WTC11 (cell line): ENCODE results near the gene PTGR2. TPM values are rescaled to one million over a fixed set of nuclear protein-coding genes. Genes with fewer than 3 reads are reported as not detected.

Source experiments
- ATAC-seq: fragments of 200-7000 bp; cut with Tn5 transposase; 2 replicates; pipeline ENCODE4 v1.10.0; 2021; ENCODE audit warnings: mild to moderate bottlenecking, moderate library complexity
- CTCF ChIA-PET: fragments of 300-600 bp; sonication (Branson Sonifier 250); formaldehyde crosslinking; loops from one replicate; lab custom pipeline; 2021; ENCODE audit warnings: antibody characterized with exemption; lab: Charles Lee
- POLR2A ChIA-PET: fragments of 350-600 bp; sonication (Branson Sonifier 250); formaldehyde crosslinking; loops from one replicate; lab custom pipeline; 2021; ENCODE audit warnings: antibody characterized with exemption; lab: Charles Lee
- DNase-seq: peaks from one replicate; pipeline ENCODE4 v3.0.0; 2021; ENCODE audit warnings: low spot score
- H3K27ac Mint-ChIP-seq: 2 replicates; pipeline ENCODE4 v1.8.0; 2021; ENCODE audit warnings: mixed read lengths
- H3K27me3 Mint-ChIP-seq: 2 replicates; pipeline ENCODE4 v1.8.0; 2021; ENCODE audit warnings: low read depth, mild to moderate bottlenecking, moderate library complexity, mixed read lengths
- H3K36me3 Mint-ChIP-seq: 2 replicates; pipeline ENCODE4 v1.8.0; 2021; ENCODE audit warnings: mixed read lengths
- H3K4me1 Mint-ChIP-seq: 2 replicates; pipeline ENCODE4 v1.8.0; 2022; ENCODE audit warnings: mixed read lengths
- H3K4me3 Mint-ChIP-seq: 2 replicates; pipeline ENCODE4 v1.8.0; 2021; ENCODE audit warnings: mild to moderate bottlenecking, moderate library complexity, mixed read lengths
- H3K9me3 Mint-ChIP-seq: 2 replicates; pipeline ENCODE4 v1.8.0; 2021; ENCODE audit warnings: mixed read lengths
- AFF4 ChIP-seq: sonication (generic); formaldehyde crosslinking; IDR thresholded peaks from 2 replicates; pipeline ENCODE4 v1.8.1; 2023; ENCODE audit warnings: mild to moderate bottlenecking, missing genetic modification reagents, borderline replicate concordance
- ATF2 ChIP-seq: sonication (generic); formaldehyde crosslinking; IDR thresholded peaks from 2 replicates; pipeline ENCODE4 v1.8.1; 2022; ENCODE audit warnings: low read depth, missing genetic modification reagents, borderline replicate concordance
- CBFB ChIP-seq: sonication (generic); formaldehyde crosslinking; IDR thresholded peaks from 2 replicates; pipeline ENCODE4 v1.8.1; 2022; ENCODE audit warnings: mild to moderate bottlenecking, low read depth, missing genetic modification reagents
- CREB1 ChIP-seq: sonication (generic); formaldehyde crosslinking; IDR thresholded peaks from 2 replicates; pipeline ENCODE4 v1.8.0; 2023; ENCODE audit warnings: mild to moderate bottlenecking, missing genetic modification reagents
- ETV6 ChIP-seq: sonication (generic); formaldehyde crosslinking; IDR thresholded peaks from 2 replicates; pipeline ENCODE4 v1.8.1; 2022; ENCODE audit warnings: mild to moderate bottlenecking, missing genetic modification reagents
- MXD4 ChIP-seq: fragments of 250-450 bp; sonication (Bioruptor Pico); IDR thresholded peaks from 2 replicates; pipeline ENCODE4 v1.8.0; 2021; ENCODE audit warnings: mild to moderate bottlenecking, moderate library complexity, borderline replicate concordance
- MYBL2 ChIP-seq: sonication (generic); formaldehyde crosslinking; IDR thresholded peaks from 2 replicates; pipeline ENCODE4 v1.8.1; 2023; ENCODE audit warnings: mild to moderate bottlenecking, moderate library complexity, missing genetic modification reagents
- NR1H2 ChIP-seq: sonication (generic); formaldehyde crosslinking; IDR thresholded peaks from 2 replicates; pipeline ENCODE4 v1.9.0; 2021; ENCODE audit warnings: mild to moderate bottlenecking, moderate library complexity, missing genetic modification reagents
- OVOL2 ChIP-seq: fragments of 250-450 bp; sonication (Bioruptor Pico); IDR thresholded peaks from 2 replicates; pipeline ENCODE4 v1.9.0; 2021; ENCODE audit warnings: mild to moderate bottlenecking, borderline replicate concordance
- RORB ChIP-seq: fragments of 250-450 bp; sonication (Bioruptor Pico); IDR thresholded peaks from 2 replicates; pipeline ENCODE4 v1.9.0; 2021; ENCODE audit warnings: mild to moderate bottlenecking
- ZNF423 ChIP-seq: fragments of 250-450 bp; sonication (Bioruptor Pico); IDR thresholded peaks from 2 replicates; pipeline ENCODE4 v2.1.2; 2022; ENCODE audit warnings: mild to moderate bottlenecking, moderate library complexity
- total RNA-seq: library from RNA; stranded (reverse); gene quantifications from 3 replicates; pipeline ENCODE4 v1.2.3, GENCODE V29; 2021
- TF ChIP-seq, protein P1 (sequence below): sonication (generic); formaldehyde crosslinking; IDR thresholded peaks from 2 replicates; pipeline ENCODE4 v1.8.1; 2022; ENCODE audit warnings: mild to moderate bottlenecking, missing genetic modification reagents, moderate library complexity, borderline replicate concordance
- TF ChIP-seq, protein P2 (sequence below): sonication (generic); formaldehyde crosslinking; IDR thresholded peaks from 2 replicates; pipeline ENCODE4 v1.8.0; 2022; ENCODE audit warnings: mild to moderate bottlenecking, missing genetic modification reagents
- TF ChIP-seq, protein P3 (sequence below): sonication (generic); formaldehyde crosslinking; conservative IDR thresholded peaks from 2 replicates; pipeline ENCODE4 v1.8.1; 2022; ENCODE audit warnings: mild to moderate bottlenecking, missing genetic modification reagents
- TF ChIP-seq, protein P4 (sequence below): sonication (generic); formaldehyde crosslinking; IDR thresholded peaks from 2 replicates; pipeline ENCODE4 v1.8.1; 2023; ENCODE audit warnings: mild to moderate bottlenecking, missing genetic modification reagents, moderate library complexity
- TF ChIP-seq, protein P5 (sequence below): sonication (generic); formaldehyde crosslinking; IDR thresholded peaks from 2 replicates; pipeline ENCODE4 v1.8.1; 2022; ENCODE audit warnings: missing genetic modification reagents, borderline replicate concordance
- TF ChIP-seq, protein P6 (sequence below): sonication (generic); formaldehyde crosslinking; IDR thresholded peaks from 2 replicates; pipeline ENCODE4 v1.8.0; 2022; ENCODE audit warnings: mild to moderate bottlenecking, missing genetic modification reagents

PTGR2 gene
- total RNA-seq, 1 experiment from 2014 or later: 20.7 TPM

- TF ChIP-seq, protein P1, sequence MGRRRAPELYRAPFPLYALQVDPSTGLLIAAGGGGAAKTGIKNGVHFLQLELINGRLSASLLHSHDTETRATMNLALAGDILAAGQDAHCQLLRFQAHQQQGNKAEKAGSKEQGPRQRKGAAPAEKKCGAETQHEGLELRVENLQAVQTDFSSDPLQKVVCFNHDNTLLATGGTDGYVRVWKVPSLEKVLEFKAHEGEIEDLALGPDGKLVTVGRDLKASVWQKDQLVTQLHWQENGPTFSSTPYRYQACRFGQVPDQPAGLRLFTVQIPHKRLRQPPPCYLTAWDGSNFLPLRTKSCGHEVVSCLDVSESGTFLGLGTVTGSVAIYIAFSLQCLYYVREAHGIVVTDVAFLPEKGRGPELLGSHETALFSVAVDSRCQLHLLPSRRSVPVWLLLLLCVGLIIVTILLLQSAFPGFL (CRISPR knock-in tag): no peak
- no peak for TF ChIP-seq ATF2 (CRISPR knock-in tag)
- TF ChIP-seq, protein P2, sequence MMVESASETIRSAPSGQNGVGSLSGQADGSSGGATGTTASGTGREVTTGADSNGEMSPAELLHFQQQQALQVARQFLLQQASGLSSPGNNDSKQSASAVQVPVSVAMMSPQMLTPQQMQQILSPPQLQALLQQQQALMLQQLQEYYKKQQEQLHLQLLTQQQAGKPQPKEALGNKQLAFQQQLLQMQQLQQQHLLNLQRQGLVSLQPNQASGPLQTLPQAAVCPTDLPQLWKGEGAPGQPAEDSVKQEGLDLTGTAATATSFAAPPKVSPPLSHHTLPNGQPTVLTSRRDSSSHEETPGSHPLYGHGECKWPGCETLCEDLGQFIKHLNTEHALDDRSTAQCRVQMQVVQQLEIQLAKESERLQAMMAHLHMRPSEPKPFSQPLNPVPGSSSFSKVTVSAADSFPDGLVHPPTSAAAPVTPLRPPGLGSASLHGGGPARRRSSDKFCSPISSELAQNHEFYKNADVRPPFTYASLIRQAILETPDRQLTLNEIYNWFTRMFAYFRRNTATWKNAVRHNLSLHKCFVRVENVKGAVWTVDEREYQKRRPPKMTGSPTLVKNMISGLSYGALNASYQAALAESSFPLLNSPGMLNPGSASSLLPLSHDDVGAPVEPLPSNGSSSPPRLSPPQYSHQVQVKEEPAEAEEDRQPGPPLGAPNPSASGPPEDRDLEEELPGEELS (CRISPR knock-in tag): no peak
- TF ChIP-seq, all 79 proteins: peak for 0
Measured at GRCh38 chr14:73809391-73809790, 42.2 kb upstream of the PTGR2 start (continued).

- no peak overlapping the region for H3K4me3 Mint-ChIP-seq
- no peak overlapping the region for H3K27ac Mint-ChIP-seq
- POLR2A ChIA-PET: no interaction called here
- H3K9me3 Mint-ChIP-seq: no peaks in the 10 kb centered on the region
- no peaks in the 10 kb centered on the region for H3K36me3 Mint-ChIP-seq
- no peak for TF ChIP-seq RORB
- TF ChIP-seq OVOL2 (CRISPR knock-in tag): no peak
- TF ChIP-seq, protein P3, sequence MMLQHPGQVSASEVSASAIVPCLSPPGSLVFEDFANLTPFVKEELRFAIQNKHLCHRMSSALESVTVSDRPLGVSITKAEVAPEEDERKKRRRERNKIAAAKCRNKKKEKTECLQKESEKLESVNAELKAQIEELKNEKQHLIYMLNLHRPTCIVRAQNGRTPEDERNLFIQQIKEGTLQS (CRISPR knock-in tag): no peak
- no peak for TF ChIP-seq CREB1
- no peak for TF ChIP-seq ETV6 (CRISPR knock-in tag)
- TF ChIP-seq, protein P4, sequence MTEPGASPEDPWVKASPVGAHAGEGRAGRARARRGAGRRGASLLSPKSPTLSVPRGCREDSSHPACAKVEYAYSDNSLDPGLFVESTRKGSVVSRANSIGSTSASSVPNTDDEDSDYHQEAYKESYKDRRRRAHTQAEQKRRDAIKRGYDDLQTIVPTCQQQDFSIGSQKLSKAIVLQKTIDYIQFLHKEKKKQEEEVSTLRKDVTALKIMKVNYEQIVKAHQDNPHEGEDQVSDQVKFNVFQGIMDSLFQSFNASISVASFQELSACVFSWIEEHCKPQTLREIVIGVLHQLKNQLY: no peak
- no peak for TF ChIP-seq AFF4 (CRISPR knock-in tag)
- TF ChIP-seq, protein P5, sequence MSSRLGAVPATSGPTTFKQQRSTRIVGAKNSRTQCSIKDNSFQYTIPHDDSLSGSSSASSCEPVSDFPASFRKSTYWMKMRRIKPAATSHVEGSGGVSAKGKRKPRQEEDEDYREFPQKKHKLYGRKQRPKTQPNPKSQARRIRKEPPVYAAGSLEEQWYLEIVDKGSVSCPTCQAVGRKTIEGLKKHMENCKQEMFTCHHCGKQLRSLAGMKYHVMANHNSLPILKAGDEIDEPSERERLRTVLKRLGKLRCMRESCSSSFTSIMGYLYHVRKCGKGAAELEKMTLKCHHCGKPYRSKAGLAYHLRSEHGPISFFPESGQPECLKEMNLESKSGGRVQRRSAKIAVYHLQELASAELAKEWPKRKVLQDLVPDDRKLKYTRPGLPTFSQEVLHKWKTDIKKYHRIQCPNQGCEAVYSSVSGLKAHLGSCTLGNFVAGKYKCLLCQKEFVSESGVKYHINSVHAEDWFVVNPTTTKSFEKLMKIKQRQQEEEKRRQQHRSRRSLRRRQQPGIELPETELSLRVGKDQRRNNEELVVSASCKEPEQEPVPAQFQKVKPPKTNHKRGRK (CRISPR knock-in tag): no peak
- no peak for TF ChIP-seq CBFB
- TF ChIP-seq MYBL2 (CRISPR knock-in tag): no peak
- no peak for TF ChIP-seq ZNF423
- TF ChIP-seq NR1H2: no peak
- TF ChIP-seq MXD4 (CRISPR knock-in tag): no peak
- TF ChIP-seq, protein P2 (CRISPR knock-in tag): no peak
- TF ChIP-seq, protein P6, sequence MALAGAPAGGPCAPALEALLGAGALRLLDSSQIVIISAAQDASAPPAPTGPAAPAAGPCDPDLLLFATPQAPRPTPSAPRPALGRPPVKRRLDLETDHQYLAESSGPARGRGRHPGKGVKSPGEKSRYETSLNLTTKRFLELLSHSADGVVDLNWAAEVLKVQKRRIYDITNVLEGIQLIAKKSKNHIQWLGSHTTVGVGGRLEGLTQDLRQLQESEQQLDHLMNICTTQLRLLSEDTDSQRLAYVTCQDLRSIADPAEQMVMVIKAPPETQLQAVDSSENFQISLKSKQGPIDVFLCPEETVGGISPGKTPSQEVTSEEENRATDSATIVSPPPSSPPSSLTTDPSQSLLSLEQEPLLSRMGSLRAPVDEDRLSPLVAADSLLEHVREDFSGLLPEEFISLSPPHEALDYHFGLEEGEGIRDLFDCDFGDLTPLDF: no peak
- TF ChIP-seq, all 79 proteins: peak for 0
- CTCF ChIA-PET: interaction anchor here (1.0 to 1.7 kb wide), 3 partner anchors 13 to 82 kb away, joined by 3 to 6 read pairs (median 4); no protein-coding TSS in a partner anchor
- Mint-ChIP-seq H3K4me1 (no peaks in the 10 kb centered on the region), H3K27me3 (no peaks in the 10 kb centered on the region; the same call in 1 of the 2 replicates)
- no peak for ATAC-seq
- no peak for DNase-seq
Measured at GRCh38 chr14:73810478-73811163, 41.0 kb upstream of the PTGR2 start.
